Measurements from ENCODE around the gene IL24. TPM values are rescaled to one million over a fixed set of nuclear protein-coding genes. Genes with fewer than 3 reads are reported as not detected.

The IL24 gene
- total RNA-seq, 6 donors from 2014 or later = 0.24 TPM; not detected in 5

DNA sequence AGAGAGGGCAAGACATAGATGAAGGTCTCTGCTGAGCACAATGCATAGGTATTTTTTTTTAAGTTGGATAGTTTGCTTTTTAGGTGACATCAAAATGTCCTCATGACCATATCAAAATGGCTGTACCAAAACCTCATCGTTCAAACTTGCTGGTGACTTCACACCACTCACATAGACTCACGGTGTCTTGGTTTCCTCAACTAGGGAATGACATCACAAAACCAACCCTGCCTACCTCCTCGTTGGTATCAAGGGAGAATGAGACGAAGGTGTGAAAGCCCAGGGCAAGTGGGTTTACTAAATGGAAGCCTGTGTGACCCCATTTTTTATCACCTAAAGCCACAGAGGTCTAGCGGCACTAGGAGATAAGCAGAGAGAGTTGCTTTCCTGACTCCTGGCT lies 47.5 kb downstream of the IL24 start:
- TF ChIP-seq POLR2A (IDR thresholded peaks at IDR 0.05) (no peak), POLR2AphosphoS5 (IDR thresholded peaks at IDR 0.05) (no peak), EP300 (IDR thresholded peaks at IDR 0.05) (no peak)
- TF ChIP-seq, protein P1, sequence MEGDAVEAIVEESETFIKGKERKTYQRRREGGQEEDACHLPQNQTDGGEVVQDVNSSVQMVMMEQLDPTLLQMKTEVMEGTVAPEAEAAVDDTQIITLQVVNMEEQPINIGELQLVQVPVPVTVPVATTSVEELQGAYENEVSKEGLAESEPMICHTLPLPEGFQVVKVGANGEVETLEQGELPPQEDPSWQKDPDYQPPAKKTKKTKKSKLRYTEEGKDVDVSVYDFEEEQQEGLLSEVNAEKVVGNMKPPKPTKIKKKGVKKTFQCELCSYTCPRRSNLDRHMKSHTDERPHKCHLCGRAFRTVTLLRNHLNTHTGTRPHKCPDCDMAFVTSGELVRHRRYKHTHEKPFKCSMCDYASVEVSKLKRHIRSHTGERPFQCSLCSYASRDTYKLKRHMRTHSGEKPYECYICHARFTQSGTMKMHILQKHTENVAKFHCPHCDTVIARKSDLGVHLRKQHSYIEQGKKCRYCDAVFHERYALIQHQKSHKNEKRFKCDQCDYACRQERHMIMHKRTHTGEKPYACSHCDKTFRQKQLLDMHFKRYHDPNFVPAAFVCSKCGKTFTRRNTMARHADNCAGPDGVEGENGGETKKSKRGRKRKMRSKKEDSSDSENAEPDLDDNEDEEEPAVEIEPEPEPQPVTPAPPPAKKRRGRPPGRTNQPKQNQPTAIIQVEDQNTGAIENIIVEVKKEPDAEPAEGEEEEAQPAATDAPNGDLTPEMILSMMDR (IDR thresholded peaks at IDR 0.05) = no peak

DNA sequence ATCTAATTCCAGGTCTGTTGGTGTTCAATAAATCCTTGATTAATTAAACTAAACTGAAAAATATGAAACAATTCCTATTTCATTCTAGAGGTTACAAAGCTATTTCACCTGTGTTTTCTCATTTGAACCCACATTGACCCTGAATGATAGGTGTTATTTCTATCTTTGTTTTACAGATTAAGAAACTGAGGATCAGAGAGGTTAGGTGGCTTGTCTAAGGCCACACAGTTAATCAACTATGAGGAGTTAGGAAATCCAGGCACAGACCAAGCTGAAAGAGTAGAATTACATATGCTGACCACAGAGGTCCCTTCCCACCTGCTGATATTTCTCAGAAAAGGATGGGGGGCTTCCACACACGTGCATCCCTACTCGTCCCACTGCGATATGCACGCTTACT lies 48.5 kb downstream of the IL24 start:
- Histone ChIP-seq H3K4me3 (peak overlapping the region in 3 of 4 donors; percentile 39 to 50 (median 49)), H3K9me3 (no peaks in the 10 kb centered on the region), H3K27me3 (no peaks in the 10 kb centered on the region), H3K36me3 (no peaks in the 10 kb centered on the region), H3K4me1 (peaks cover 0 to 15% (median 9%) of the 10 kb centered on the region in 4 donors), H3K27ac (peak overlapping the region in 3 of 4 donors; percentile 32 to 84 (median 62))
- ATAC-seq (ENCODE audit: low FRiP score in 2 of 2) = no peak
- no peak for DNase-seq
- TF ChIP-seq, protein P1 (IDR thresholded peaks at IDR 0.05) = no peak
- TF ChIP-seq POLR2A (IDR thresholded peaks at IDR 0.05) = no peak
- TF ChIP-seq POLR2AphosphoS5 (IDR thresholded peaks at IDR 0.05) = no peak
- TF ChIP-seq EP300 (IDR thresholded peaks at IDR 0.05) = no peak
- 61 to 73% methylated on average over 4 of the region's 4 CpGs for WGBS, 2 donors

More for the DNA sequence above, 47.5 kb downstream of the IL24 start:
- WGBS, 2 donors = 48 to 57% methylated on average over 5 of the region's 5 CpGs
- DNase-seq (no peak), ATAC-seq (ENCODE audit: low FRiP score in 2 of 2) (no peak)
- Histone ChIP-seq H3K9me3 (no peaks in the 10 kb centered on the region), H3K36me3 (no peaks in the 10 kb centered on the region), H3K27ac (peak overlapping the region in 1 of 4 donors; percentile 84), H3K4me1 (peaks cover 0 to 19% (median 9%) of the 10 kb centered on the region in 4 donors), H3K4me3 (peak overlapping the region in 3 of 4 donors; percentile 39 to 50 (median 49)), H3K27me3 (no peaks in the 10 kb centered on the region)

- Histone ChIP-seq H3K27me3 (no peaks in the 10 kb centered on the region), H3K27ac (peak within 1 kb of the TSS in 3 of 4 donors; percentile 32 to 84 (median 62)), H3K36me3 (no peaks in the 10 kb centered on the region), H3K9me3 (no peaks in the 10 kb centered on the region), H3K4me3 (peak within 1 kb of the TSS in 3 of 4 donors; percentile 39 to 50 (median 49)), H3K4me1 (peaks cover 0 to 15% (median 5%) of the 10 kb centered on the region in 4 donors)
- 49 to 62% methylated on average over 7 of the region's 7 CpGs for WGBS, 2 donors
- TF ChIP-seq EP300 (IDR thresholded peaks at IDR 0.05) (no peak), POLR2AphosphoS5 (IDR thresholded peaks at IDR 0.05) (peak in 1 of 2 donors; percentile 50), POLR2A (IDR thresholded peaks at IDR 0.05) (peak in 1 of 4 donors; percentile 79)
- peak in 1 of 2 donors; percentile 75 for DNase-seq
- peak; percentile 49 to 60 for ATAC-seq (ENCODE audit: low FRiP score in 2 of 2)
These were observed 49.0 kb downstream of the IL24 start, which contains the start of gene PIGR for GRCh38 chr1:206946261-206946660. Gene PIGR, minus strand, starts transcription at chr1:206946466. Its CDS starts 5,935 bp downstream, at chr1:206940531.

- ATAC-seq (ENCODE audit: low FRiP score in 2 of 2) (no peak), DNase-seq (no peak)
- TF ChIP-seq POLR2A (IDR thresholded peaks at IDR 0.05) (no peak), POLR2AphosphoS5 (IDR thresholded peaks at IDR 0.05) (no peak), EP300 (IDR thresholded peaks at IDR 0.05) (no peak)
- TF ChIP-seq, protein P1 (IDR thresholded peaks at IDR 0.05) = no peak
- peak overlapping the region in 1 of 4 donors; percentile 84 for H3K27ac ChIP-seq
- WGBS, 2 donors = 92 to 93% methylated on average over 3 of the region's 3 CpGs
- no peak overlapping the region for H3K4me3 ChIP-seq
- peaks cover 0 to 17% (median 3%) of the 10 kb centered on the region in 4 donors for H3K4me1 ChIP-seq
- H3K36me3 ChIP-seq = no peaks in the 10 kb centered on the region
- no peaks in the 10 kb centered on the region for H3K27me3 ChIP-seq
- H3K9me3 ChIP-seq = no peaks in the 10 kb centered on the region
These were observed 50.0 kb downstream of the IL24 start for GRCh38 chr1:206947255-206947654.

DNA sequence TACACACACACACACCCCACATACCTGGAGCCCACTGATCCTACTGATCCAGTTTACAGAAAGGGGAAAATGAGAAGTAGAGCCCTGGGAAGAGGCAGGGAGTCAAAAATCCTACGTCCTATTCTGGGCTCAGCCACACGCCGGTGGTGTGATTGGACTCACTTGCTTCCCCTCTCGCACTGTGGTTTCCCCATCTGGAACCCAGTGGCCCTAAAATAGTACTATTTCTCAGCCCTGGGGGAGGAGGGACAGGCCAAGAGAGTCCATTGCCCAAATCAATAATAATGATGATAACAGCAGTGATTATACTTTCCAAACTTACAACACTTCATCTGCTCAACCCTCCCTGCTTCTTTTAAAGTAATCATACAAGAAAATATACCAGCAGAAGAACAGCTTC lies 52.0 kb downstream of the IL24 start:
- ATAC-seq (ENCODE audit: low FRiP score in 2 of 2) (no peak), DNase-seq (no peak)
- Histone ChIP-seq H3K27me3 (no peaks in the 10 kb centered on the region), H3K27ac (no peak overlapping the region), H3K4me1 (peaks cover 0 to 22% (median 12%) of the 10 kb centered on the region in 4 donors), H3K4me3 (no peak overlapping the region), H3K9me3 (no peaks in the 10 kb centered on the region), H3K36me3 (no peaks in the 10 kb centered on the region)
- 72% methylated on average over 4 of the region's 4 CpGs for WGBS, 2 donors
- no peak for TF ChIP-seq EP300 (IDR thresholded peaks at IDR 0.05)
- TF ChIP-seq, protein P1 (IDR thresholded peaks at IDR 0.05) = no peak
- TF ChIP-seq POLR2AphosphoS5 (IDR thresholded peaks at IDR 0.05) = no peak
- no peak for TF ChIP-seq POLR2A (IDR thresholded peaks at IDR 0.05)

All from upper lobe of left lung (tissue), 6 donors.